GM19455 (cell line): Measurements from ENCODE around the gene PKNOX2.

Source experiments
- ATAC-seq: cut with Tn5 transposase; IDR thresholded peaks from one replicate; pipeline ENCODE4 v1.9.1; 2021; ENCODE audit not compliant: unreplicated experiment

PKNOX2 gene

DNA sequence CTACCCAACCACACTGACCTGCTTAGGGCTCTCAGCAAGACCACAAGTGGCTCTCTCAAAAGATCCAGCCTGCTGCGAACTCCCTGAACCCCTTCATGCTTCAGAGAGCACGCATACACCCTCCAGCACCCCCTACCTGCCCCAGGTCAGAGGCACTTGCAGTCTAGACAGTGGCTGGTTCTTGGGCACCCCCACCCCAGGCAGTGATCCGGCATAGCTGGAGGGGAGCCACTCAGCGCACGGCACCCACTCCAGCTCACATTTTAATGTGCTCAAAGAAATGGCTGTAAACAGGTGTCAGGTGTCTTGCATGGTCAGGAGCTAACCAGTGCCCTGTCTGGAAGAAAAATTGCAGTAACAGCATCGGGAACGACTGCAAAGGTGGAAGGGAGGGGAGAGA is 140.8 kb downstream of the PKNOX2 start:
- ATAC-seq = no peak

DNA sequence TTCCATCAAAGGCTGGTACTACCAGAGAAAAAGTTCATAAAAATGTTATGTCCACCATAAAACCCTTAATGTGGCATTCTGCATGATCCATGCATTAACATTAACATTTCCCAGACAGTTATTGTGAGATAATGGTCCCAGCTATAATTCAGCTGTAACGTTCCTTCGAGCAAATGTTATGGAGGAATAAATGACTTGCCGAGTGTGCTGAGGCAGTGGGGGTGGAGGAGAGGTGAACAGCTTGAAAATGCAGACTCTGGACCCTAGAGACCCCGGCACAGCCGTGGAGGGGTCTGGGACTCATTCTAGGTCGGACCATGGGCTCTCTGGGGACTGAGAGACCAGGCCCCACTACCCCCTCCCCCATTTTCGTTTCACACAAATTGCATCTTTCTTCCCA is 141.9 kb downstream of the PKNOX2 start:
- no peak for ATAC-seq

DNA sequence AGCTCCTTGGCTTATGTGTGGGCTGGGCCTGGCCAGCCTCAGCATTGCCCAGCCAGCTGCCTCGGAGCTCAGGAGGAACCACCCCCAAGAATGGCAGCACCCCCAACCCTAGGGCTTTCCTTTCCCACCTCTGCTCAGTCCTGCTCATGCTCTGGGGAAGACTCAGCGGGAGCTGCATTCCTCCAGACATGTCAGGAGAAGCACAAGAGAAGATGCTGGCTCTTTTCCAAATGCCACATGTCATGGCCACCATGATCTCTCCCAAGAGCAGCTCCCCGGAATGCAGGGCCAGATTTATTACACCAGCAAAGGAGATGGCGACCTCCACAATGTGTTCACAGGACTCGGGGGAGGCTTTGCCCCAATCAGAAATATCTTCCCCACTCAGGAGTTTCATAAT is 143.7 kb downstream of the PKNOX2 start:
- no peak for ATAC-seq

DNA sequence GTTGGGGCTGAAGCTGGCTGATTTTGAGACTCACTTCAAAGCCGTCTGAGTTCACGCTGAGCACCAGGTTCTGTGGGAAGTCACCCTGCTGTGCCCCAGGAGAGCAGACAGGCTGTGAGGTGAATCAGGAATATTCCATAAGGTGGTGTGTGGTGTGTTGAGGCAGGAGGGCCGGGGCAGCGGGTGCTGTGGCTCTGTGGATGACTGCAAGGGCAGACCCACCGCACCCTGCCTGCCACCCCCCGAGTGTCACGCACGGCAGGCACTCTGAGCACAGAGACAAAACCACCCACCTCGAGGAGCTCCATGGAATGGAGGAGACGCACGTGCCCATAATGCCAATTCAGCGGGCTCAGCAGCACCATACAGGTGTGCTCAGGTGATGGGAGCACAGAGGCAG is 147.8 kb downstream of the PKNOX2 start:
- ATAC-seq = no peak

DNA sequence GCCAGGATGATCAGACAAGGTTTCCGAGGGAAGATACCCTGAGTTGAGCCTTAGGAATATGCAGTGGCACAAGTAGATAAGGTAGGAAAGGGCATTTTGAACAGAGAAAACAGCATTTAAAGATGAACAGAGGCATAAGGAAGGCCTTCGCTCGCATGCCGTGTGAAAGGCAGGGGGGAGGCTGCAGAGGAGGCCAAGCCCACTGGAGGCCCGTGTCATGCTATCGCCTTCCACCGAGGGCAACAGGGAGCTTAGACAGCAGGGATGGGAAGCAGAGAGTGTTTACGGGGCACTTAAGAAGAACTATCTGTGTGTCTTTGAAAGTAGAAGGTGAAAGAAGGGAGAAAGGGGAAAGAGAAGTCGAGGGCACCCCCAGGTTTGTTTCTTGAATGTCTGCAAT is 148.3 kb downstream of the PKNOX2 start:
- ATAC-seq = no peak

DNA sequence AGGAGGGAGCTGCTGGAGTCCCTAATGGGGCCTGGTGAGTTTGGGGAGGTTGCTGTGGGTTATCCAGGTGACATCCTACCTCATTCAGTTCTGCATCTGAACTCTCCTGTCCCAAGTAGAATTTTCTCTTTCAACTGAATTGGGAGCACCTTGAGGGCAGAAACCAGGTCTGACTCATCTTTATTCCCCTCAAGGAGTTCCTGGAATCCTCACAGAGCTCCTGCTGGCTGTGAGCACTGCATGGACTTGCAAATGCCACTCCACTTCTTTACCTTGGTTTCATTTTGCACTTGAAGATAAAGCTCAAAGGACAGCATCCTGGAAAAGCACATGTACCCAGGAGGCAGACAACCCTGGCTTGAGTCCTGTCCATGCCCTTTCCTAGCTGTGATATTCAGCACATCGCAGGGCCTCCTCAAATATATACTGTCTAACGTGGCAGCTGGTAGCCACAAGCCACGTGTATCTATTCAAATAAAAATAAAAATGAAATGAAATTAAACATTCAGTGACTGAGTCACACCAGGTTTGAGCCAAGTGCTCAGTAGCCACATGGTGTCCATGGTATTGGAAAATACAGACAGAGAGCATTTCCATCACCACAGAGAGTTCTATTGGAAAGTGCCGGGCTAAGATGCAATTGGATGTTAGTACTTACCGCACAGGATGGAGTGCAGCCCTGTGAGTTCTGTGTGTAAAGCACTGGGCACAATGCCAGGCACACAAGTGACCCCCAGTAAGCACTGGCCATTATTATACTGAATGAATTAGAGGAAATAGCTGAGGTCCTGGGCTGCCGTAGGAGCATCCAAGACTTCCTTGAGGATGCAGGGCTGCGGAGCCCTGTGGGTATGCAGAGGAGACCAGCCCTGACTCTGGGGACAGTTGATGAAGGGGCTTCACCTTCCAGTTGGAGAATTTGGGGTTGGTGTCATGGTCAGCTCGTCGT is 149.0 kb downstream of the PKNOX2 start:
- ATAC-seq = no peak

DNA sequence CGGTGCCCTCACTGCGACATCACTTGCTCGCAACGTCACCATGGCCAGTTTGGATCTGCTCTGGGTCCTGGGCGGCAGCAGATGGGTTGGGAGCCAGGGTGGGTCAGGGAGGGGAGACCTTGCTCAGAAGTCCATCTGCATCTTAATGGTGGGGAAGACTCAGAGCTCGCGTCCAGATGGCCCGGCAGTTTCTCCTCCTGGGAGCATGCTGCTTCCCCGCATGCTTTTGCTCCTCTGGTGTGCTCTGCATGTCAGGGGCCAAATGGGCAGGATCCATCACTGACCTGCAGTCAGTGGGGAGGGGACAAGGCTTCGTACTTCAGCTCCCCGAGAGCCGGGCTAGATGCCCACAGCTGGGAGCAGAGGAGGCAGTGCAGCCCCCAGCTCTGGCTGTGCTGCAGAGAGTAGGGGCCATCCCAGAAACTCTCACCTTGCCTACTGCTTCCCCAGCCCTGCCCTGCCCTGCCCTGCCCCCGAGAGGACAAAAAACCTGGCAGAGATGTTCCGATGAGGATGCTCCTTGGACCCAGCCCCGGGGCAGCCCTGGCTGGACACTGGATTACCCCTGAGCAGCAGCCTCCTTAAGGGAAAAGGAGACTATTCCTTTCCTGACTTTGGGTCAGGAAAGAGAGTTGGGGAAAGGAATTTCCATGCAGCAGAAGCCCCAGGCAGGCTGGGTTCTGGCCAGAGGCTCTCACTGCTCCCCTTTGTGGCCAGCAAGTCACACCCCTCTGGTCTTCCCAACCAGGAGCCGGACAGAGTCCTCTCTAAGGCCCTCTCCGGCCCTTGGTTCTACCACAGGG is 149.9 kb downstream of the PKNOX2 start:
- no peak for ATAC-seq

DNA sequence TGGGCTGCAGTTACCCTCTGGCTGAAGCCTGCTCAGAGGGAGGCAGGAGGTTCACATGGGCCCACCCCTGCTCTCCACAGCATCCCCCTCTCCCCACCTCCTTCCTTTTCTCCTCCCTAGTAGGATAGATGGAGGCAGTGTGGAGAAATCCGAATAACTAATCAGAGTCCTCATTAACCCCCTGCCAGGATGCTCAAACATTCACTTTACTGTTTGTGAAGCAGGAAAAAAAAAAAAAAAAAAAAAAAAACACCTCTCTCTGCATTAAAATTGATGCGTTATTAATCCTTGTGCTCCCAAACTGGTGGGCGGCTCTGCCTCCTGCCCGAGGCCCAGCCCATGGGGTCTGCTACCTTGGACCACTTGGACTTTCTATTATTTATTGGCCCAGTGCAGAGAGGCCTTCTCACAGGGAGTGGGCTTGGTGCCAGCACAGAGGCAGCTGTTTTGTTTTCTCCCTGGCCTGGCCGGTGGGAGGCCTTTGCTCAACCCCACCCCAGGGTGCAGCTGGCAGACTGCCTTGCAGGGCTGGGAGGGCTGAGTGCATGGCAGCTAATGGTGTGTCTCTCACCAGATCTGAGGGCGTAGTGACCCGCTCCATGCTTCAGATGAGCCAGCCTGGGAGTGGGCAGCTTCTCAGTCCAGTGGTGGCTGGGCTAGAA is 150.7 kb downstream of the PKNOX2 start:
- ATAC-seq = no peak

DNA sequence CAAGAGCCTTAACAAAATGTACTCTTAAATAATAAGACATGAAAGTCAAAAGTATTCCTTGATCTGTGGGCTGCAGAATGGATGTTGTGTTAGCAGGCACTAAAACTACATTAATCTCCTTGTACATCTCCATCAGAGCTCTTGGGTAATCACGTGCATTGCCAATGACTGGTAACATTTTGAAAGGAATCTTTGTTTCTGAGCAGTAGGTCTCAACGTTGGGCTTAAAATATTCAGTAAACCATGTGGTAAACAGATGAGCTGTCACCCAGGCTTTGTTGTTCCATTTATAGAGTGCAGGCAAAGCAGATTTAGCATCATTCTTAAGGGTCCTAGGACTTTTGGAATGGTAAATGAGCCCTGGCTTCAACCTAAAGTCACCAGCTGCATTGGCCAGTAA is 152.9 kb downstream of the PKNOX2 start:
- ATAC-seq = no peak

DNA sequence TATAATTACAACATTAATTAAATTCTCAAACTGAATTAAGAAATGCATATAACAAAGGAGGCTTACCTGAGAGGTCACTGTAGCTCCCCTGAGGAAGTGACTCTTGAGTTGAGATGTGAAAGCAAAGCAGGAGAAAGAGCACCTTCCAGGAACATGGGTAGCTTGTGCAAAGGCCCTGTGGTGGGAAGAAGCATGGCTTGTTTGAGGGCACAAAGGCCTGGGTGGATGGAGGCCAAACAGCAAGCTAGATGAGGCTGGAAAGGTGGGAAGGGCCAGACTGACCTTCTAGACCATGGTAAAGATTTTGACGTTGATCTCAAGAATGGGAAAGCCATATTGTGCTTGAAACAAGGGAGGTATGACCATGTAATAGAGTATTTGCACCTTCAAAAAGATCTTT is 155.1 kb downstream of the PKNOX2 start:
- ATAC-seq = no peak

DNA sequence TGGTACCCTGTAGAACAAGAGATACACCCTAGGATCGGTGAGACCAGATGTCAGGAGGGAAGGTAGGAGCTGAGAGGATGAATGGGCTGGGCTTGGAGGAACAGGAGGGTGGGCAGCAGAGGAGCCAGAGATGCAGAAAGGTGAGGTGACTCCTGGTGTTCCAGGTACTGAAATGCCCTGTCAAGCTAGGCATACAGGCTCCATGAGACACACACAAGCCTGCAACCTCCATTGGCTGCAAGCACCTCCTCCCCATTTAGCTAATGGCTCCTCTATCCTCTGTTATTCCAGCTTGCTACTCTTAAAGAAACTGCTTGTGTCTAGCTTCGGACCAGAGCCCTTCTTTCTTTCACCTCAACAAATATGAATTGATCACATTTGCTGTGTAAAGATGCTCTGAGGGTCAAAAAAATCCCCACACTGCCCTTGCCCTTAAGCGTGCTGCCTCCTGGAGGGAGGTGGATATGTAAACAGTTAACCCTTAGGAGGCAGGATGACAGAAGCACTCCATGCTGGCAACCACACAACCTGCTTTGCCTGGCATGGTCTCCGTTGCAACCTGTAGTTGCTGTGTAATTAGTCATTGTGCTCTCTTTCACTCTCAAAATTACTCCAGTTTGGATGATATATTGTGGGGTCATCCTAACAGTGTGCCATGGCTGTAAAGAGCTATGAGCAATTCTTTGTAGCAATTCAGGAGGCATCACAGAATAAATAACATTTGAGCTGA is 156.0 kb downstream of the PKNOX2 start:
- no peak for ATAC-seq

DNA sequence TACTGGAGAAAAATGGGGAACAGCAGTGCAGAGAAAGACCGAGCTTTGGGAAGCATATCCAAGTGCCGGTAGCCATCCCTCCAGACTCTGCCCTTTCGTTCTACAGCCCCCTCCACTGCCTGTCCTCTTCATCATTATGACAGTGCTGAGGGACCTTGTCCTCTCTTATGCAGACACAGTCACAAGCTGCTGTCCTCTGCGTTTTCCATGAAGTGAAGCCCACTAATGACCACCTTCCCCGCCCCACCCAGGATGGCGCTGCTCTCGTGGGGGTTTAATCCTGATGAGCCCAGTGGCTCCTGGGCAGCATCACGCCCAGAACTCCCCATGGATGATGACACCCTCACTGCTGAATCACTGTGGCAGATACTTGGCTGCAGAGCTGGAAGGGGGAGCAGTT is 157.7 kb downstream of the PKNOX2 start:
- no peak for ATAC-seq

DNA sequence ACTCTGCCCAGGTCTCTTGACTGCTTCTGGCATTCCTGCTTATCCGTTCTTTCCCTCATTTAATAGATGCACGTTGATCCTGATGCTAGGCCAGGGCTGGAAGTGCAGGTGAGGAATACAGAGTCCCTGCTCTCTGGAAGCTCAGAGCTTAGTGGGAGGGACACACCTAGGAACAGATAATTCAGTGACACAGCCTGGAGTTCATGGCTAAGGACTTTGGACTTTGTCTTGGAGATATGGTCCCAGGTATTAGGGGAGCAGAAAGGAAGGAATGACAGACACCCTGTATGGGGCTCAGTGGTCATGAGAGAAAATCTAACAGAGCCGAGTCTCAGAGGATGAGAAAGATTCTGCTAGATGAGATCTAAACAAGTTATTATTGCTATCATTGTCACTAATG is 160.6 kb downstream of the PKNOX2 start:
- no peak for ATAC-seq

DNA sequence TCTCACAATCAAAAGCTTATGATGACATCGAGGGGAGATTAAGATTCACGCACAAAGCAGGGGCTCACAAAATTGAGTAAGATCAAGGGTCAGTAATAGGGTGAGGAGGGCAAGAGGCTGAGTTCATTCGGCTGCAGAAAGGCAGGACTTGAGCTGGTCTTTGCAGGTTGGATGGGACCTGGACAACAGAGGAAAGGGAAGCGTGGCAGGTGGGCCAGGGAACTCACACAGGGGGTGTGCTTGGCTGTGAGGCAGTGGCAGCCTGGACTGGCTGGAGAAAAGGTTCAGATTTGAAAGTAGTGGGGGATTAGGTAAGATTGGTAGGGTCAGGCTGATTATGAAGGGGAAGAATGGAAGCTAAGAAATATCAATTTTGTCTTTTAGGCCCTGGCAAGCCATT is 161.6 kb downstream of the PKNOX2 start:
- no peak for ATAC-seq

DNA sequence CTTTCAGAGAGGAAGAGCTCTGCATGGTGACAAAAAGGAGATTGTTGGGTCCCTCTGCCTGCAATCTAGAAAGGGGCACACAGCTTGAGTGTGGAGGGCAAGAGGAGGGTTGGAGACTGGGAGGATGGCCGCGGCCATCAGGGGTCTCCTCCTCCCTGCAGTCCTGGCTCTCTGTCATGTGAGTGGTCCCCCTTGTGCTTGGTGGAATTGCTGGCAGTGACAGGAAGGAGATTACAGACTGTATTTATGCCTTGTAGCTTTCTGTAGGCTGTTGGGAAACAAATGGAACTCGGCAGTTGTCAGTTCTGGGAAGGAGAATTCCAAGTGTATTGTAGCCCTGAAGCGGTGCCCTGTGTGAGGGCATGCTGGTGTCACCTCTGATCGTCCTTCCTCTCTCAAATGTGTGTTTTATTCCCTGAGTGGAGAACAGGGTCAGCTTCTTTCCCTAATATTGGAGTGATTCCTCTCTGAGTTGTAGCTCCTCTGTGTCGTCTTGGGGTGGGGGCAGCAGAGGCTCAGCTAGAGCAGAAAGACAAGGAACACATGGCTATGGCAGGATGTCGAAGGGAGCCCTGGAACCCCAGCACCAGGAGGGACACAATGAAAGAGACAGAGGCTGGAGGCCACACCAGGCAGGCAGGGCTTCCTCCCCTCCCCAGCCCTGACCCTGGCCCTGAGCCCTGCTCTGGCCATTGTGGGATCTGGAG is 163.1 kb downstream of the PKNOX2 start:
- no peak for ATAC-seq

DNA sequence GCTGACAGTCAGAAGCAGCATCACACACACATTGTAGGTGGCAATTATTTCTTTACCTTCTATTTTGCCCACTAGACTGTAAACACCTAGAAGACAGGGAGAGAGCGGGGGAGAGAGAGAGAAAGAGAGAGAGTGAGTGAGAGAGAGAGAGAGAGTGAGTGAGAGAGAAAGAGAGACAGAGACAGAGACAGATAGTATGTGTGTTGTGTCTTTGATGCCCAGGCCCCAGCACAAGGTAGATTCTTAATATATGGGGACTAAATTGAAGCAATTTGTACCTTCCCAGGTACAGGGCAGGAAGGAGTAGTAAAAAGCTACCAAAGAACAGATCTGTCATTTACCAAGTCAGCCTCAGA is 163.7 kb downstream of the PKNOX2 start:
- ATAC-seq = no peak

DNA sequence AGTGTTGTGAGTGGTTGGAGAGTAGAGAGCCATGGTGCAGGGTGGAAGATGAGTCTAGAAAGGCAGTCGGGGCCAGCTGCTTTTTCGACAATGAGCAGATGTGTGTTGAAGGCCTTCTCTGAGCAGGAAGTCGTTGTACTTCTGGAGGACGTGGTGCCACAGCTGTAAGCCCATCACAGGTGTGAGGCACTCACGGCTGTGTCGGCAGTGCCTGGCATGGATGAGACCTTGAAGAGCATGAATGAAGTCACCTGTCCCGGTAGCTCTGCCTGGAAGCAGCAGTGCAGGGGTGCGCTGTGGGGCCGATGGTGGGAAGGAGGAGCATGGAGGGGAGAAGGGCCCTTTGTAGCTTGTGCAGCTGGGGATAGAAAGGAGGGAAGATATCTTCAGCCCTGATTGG is 165.2 kb downstream of the PKNOX2 start:
- ATAC-seq = no peak

DNA sequence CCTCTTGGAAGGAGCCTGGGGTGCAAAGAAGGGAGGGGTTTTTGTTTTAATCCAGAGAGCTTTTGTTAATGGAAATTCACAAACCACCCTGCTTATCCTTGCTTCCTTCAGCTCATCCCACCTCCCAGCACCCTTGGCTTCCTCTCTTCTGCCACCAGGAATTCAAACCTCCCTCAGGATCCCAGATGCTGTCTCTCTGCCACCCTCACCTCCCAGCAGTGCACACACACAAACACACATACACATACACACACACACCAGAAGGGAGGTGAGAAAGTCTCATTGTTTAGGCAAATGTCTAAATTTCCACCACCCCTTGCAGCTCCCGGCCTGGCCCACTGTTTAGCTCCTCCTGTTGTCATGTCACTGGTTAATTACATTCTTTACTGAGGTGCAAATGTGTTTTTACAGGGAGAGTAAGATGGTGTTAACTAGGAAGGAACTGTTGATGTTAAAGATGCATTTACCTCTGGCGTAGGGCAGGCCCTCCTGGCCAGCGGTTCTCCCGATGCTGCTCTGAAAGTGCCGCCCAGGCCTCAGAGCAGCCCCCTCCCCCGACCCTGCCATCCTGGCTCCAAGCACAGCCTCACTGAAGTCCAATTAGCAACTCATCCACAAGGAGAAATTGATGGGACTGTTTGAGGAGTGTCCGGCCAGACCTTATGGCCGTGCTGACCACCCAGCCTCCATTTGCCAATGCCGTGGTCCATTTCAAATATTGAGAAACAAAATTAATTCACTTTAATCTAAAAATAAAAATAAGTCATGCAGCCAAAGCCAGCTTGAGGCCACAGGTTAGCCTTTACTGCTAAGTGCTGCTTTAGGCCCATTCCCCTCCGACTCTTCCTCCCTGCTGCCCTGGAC is 166.1 kb downstream of the PKNOX2 start:
- ATAC-seq = no peak

DNA sequence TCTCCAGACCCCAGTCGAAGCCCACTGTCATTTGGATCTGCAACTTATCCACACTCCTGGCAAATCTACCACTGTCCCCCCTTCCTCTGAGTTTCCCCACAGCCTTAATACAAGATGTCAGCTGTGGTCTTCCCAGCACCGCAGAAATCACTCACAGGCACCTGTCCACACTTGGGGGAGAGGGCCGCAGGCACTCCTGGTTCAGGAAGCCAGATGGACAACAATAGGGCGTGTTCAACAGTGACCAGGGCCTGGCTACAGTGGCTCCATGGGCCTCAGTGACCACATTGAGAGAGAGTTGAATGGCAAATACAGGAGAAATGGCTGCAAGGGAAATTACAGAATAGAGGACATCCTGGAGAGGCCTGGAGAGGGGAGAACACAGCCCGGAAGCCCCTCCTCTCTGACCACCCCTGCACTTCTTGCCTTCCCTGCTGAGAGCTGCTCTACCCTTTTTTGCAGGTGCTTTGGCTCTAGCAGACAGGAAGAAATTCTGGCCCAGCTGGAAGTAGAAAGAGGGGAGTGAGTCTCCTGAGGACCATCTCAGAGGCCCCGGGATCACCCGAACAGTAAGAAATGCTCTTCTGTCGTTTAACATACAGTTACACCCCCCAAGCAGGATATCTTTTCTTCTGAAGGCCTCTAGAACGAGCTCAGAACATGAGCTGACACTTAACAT is 166.9 kb downstream of the PKNOX2 start:
- no peak for ATAC-seq
